ENCODE measurements around the gene SLC8A2.

SLC8A2 gene, protein sequence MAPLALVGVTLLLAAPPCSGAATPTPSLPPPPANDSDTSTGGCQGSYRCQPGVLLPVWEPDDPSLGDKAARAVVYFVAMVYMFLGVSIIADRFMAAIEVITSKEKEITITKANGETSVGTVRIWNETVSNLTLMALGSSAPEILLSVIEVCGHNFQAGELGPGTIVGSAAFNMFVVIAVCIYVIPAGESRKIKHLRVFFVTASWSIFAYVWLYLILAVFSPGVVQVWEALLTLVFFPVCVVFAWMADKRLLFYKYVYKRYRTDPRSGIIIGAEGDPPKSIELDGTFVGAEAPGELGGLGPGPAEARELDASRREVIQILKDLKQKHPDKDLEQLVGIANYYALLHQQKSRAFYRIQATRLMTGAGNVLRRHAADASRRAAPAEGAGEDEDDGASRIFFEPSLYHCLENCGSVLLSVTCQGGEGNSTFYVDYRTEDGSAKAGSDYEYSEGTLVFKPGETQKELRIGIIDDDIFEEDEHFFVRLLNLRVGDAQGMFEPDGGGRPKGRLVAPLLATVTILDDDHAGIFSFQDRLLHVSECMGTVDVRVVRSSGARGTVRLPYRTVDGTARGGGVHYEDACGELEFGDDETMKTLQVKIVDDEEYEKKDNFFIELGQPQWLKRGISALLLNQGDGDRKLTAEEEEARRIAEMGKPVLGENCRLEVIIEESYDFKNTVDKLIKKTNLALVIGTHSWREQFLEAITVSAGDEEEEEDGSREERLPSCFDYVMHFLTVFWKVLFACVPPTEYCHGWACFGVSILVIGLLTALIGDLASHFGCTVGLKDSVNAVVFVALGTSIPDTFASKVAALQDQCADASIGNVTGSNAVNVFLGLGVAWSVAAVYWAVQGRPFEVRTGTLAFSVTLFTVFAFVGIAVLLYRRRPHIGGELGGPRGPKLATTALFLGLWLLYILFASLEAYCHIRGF

DNA sequence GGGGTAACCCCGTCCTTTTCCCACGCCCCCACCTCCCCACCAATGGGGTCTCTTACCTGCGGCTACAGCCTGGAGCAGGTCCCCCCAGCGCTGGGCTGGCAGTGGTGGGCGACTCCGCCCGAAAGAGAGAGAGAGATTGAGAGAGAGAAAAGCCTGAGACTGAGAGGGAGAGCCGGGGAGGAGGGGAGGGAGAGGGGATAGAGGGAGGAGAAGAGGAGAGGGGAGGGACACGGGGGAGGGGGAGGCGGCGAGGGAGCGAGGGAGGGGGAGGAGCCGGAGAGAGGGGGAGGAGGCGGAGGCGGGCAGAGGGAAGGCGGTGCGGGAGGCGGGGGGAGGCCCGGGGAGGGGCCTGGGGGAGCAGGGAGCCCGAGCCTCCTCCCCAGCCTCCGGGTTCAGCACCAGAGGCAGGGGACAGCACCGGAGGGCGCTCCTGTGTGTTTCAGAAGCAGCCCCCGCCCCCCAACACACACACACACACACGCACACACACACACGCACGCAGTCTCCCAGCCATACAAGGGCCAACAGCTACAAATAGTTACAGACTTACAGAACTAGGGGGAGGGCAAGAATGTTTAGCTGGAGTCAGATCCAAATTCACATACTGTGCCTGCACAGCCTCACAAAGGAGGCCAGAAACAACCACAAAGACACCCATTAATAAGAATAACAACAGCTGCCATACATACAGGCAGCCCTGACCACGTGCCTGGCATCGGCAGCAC lies at the start of gene SLC8A2:
Gene SLC8A2 (minus strand): TSS at position 161 of the 725 bp plus-strand sequence. CDS start 5,490 bp downstream, outside the sequence.
- DNase-seq: peak; percentile 78

DNA sequence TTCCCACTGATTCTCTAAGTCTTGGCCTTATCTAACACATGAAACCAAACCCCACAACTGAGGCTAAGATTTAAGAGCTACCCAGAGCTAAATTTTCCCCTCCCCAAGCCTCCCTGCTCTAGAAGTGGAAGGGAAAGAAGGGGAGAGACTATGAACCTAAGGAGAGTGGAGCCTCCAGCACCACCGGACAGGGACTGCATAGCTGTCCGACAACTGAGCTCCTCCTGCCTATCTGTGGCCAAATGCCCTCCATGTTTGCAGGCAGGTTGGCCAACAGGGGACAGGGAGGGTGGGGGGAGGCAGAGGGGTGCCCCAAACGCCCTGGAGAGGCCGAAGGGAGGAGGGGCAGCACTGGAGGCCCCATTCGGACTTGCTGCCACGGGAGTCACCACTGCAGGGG lies 49.1 kb upstream of the SLC8A2 start:
- DNase-seq: no peak

DNA sequence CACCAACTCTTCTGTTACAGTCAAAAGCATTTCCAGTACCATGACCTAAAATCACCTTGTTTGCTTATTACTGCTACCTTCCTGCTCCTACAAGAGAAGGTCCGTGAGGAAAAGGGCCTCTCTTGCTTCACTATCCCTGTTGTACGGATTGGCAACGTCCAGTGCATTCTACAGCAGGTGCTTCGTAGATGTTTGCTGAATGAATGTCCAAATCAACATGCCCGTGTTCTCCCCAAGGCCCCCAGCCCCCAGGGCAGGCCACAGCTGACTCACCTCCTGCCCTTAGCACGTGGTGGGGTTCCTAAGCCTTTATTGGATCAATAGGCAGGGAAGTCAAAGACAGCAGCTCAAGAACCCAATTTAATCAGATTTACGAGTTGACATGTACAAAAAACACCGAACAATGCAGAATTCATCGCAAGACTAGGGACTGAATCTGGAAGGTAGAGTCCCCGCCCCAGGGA lies 48.7 kb upstream of the SLC8A2 start:
- DNase-seq: no peak

DNA sequence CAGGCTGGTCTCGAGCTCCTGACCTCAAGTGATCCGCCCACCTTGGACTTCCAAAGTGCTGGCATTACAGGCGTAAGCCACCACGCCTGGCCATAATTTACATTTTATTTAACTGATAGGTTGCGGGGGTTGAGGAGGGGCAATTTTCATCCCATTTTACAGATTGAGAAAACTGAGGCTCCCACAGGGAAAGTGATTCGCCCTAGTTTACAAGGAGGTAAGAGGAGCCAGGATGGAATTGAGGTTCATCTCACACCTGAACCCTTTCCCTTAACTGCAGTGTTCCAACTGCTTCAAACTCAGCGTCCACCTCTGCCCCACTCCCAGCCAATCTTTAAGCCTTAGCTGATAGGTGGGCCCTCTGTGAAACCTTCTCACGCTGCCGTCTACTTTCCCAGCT lies 47.2 kb upstream of the SLC8A2 start:
- no peak for DNase-seq

DNA sequence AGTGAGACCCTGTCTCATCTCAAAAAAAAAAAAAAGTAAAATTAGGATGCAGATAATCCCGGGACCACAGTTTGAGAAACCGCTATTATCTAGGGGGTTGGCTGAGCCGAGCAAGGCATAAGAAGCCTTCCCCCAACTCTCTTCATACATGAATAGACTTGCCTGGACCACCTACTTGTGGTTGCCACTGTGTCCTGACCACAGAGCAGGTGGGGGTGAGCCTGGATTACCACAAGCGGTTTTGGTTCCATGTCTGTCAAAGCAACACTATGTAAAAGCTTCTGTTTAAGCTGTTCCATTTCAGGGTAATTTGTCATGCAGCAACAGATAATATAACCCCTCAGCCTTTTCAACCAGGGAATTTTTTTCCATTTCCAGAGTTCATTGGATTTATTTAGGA lies 46.4 kb upstream of the SLC8A2 start:
- no peak for DNase-seq

DNA sequence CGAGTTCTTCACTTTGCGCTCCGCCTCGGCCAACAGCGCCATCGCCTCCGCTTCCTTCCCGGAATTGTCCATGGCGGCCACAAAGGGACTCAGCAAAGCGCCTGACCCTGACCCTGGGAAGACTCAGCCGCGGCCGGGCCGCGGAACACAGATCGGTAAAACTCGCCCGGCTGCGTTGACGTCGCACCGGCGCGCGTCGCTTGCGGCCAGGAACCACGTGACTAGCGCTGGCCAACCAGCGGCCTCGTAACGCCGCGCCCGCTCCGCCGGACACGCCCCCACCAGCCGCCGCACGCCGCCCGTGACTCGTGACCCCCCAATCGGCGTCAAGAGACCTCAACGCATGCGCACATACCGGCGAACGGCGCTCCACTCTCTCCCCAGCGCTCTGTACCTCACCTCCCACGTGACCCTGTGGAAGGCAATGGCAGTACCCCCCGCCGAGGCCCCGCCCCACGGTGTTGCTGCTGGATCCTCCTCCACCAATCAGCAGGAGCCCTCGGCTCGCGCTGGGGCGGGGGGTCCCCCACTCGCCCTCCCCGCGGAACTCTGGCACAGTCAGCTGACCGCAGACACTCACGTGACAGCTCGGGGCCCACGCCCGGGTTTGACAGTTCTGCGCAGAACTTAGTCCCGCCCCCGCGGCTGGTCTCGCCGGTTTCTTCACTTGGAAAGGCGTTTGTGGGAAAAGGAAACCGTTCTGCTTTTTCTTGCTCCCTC lies 43.3 kb upstream of the SLC8A2 start, which contains the start of gene NAPA:
Gene NAPA (minus strand): TSS at position 195 of the 720 bp plus-strand sequence. CDS start 123 bp downstream, at position 72.
- peak; percentile 100 for DNase-seq

DNA sequence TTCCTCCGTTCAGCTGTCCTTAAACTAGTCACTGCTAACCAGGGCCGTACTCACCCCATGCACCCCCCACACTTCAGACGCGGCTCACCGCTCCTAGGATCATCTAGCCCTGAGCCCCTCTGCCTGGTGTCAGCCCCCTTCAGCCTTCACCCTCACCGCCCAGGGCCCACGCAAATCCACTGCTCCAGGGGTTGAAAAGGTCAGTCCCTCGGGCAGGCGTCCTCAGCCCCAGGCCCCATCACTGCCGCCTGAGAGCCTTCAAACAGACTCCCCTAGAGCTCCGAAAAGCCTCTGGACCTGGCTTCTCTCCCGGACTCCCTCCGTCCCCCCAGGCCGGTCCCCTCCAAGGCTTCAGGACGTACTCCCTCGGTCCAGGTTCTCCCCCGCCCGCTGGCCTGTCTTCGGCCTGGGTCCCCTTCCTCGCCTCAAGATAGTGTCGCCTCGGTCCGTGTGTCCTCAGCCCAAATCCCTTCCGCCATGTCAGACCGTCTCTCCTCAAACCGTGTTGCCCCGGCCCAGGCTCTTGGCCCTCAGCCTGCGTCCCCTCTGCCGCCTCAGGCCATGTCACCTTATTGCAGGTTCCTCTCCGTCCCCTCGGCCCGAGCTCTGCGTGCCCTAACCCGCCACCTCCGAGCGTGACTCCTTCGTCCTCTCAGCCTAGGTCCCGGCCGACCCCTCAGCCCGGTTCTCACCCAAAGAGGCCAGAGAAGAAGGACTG lies 42.6 kb upstream of the SLC8A2 start:
- DNase-seq: no peak

DNA sequence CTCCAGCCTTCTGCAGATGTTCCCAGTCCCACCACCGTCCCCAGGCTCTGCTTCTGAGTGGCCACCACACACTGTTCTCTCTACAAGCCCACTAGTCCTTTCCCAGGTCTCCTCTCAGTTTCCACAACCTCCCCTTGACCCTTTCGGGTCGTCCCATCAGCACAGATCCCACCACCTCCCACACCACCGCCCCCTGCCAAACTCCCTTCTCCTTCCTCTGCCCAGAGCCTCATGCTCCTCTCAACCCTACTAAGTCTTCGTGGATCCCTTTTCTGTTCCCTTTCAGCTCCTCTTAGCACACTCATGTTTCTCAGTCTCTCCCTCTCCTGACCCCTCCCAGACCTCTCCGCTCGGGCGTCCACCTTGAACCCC lies 41.2 kb upstream of the SLC8A2 start:
- DNase-seq: no peak

DNA sequence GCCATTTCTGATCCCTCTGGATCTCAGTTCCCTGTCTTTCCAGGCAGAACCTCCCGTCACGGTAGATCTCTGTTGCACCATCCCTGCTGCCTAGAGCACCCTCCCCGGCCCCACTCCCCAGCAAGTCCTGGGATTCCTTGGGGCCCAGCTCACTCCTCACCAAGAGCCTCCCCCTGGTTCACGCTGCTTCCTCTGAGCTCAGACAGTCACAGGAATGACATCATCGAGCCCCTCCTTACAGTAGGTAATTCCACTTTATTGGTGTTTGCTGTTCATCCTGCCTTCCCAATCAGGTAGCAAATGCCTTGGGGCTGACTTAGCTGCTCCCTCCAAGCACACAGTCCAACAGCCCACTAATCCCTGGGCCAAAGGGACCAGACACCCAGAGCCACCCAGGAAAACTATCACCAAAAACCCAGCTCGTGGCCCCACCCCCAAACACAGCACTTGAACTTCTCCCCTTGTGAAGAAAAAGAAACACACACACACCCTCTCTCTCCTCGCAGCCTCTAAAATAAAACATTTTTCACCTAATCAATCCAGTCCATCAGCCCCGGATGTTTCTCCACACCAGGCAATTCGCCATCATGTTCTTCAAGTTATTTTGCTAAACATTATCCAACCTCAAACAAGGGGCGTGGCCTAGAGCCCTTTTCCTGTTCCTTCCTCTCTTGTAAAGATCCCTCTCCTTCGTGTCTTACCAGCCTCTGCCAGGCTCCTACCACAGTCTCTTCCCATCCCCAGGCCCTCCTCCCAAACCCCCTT lies 40.7 kb upstream of the SLC8A2 start:
- DNase-seq: no peak

DNA sequence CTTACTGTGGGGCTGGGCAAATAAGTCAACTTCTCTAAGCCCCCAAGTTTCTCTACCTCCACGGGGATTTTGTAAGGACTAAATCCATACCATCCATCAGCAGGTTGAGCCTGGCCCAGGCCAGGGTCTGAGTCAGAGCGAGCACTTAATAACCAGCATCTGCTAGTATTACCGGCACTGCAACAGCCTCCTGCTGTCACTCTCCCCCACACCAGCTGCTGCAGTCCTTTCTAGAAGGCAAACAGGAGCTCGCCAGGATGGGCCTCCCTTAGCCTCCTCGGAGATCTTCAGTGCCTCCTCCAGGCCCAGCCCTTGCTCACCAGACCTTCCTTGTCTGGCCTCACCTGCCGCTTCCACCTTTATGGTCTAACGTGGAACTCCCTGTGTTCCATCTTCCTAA lies 40.0 kb upstream of the SLC8A2 start:
- DNase-seq: peak; percentile 75

DNA sequence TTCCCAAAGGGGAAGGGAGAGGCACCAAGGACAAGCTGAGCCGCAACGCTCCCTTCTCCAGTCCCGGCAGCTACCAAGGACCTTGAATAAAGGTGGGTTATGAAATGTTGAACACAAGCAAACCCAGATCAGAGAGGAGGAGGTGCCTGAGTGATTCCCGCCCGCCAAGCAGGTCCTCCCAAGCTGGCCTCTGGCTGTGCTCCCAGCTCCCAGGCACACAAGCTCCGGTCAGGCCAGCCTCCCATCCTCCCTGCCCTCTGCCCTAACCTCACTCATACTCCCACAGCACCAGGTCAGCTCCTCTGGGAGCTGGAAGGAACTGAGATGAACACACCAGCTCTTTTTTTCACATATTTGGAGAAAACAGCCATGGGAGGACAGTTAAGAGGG lies 39.4 kb upstream of the SLC8A2 start:
- DNase-seq: no peak

DNA sequence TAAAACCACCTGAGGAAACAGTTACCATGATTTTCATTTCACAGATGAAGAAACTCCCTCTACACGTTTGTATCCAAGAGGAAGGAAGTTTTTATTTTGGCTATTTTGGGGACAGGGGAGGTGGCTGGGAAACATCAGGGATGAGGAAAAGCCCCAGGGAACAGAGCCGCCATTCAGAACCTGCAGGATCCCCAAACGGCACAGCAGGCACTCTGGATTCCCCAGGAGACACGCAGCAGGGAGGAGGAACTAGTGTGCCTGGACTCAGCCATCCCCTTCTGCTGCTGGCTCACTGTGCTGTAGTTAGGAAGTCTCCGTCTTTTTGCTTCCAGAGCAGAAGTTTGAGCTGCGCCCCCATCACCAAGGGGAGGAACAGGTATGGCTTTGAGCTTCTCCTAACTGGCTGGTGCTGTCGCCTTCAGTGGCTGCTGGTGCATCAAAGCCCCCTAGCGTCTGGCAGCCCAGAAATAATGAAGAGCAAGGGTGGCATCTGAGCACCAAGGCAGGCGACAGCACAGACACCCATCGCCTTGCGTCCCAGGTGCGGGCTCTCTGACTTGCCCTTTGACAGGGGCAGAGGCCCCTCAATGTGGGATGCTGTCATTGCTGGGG lies 38.9 kb upstream of the SLC8A2 start:
- peak; percentile 23 for DNase-seq

DNA sequence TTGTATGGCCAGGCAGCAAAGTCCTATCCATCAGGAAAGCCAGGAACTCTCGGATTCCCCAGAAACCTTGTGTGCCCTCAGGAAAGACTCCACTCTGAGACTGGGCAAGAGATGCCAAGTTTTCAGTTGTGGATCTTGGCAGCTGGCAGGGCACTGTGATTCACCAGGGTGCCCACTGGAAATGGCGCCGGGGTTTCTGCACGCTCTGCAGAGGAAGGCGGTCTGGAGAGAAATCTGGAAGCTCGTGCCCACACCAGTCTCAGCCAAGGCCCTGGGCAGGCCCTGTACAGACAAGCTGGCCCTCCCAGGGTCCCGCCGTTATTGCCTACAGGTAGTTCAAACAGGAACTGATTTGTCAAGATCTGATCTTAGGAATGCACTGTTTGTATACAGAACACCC lies 38.3 kb upstream of the SLC8A2 start:
- no peak for DNase-seq

DNA sequence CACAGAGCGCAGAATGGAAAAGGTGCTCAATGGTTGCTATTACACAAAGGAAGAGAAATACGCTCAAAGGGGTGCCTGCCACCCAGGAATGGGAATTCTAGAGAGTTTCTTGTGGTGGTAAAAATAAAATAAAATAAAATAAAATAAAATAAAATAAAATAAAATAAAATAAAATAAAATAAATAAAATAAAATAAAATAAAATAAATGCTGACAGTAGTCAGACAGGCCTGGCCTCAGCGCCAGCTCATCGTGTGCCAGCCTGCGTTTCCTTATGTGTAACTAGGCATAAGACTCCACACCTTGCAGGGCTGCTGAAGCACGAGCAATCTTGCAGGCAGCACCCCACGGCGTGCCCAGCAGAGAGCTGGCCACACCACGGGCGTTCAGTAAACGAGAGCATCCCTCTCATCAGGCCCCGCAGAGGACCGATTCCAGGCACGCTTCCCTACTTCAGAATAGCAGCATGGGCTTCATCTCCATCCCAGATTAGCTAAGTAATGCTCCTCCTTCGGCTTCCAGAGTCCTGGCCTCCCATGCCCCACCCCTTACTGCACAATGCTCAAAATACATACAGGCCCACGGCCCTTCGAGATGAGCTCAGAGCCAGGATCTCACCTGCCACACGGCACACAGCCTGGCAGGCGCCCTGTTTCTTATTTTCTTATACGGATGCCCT lies 37.6 kb upstream of the SLC8A2 start:
- DNase-seq: no peak

DNA sequence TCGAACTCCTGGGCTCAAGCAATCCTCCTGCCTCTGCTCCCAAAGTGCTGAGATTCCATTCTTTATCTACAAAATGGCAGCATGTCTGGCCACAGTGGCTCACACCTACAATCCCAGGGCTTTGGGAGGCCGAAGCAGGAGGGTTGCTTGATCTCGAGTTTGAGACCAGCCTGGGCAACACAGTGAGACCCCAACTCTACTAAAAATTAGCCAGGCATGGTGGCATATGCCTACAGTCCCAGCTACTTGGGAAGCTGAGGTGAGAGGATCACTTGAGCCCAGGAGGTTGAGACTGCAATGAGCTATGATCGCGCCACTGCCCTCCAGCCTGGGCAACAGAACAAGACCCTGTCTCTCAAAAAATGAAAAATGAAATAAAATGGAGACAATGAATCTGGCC lies 37.0 kb upstream of the SLC8A2 start:
- DNase-seq: no peak

DNA sequence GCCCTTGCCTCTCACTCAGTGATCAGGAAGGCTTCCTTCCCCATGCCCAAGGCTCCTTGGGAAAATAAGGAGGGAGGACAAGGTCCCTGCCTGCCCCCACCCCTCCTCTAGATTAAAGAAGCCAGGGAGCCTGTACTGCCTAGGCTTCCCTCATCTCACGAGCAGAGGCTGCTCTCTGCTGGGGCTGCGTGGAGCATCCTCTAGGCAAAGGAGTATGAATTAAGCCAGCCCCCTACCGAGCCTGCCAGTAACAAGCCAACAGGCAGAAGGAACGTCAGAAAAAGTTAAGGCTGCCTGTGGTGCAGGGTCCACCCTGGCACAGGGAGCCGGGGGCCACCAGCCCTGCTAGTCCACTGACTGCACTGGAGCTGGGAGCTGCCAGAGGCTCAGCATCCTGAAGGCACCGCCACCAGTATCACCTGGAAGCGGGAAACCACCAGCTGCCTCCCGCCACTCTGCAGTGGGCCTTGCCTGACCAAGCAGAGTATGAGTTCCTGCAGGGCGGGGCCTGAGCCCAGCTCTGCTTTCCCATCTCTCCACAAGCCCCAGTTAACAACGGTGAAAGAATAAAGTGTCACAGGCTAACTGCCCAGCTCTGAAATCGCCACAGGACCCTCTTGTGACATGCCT lies 36.3 kb upstream of the SLC8A2 start:
- DNase-seq: peak; percentile 54

DNA sequence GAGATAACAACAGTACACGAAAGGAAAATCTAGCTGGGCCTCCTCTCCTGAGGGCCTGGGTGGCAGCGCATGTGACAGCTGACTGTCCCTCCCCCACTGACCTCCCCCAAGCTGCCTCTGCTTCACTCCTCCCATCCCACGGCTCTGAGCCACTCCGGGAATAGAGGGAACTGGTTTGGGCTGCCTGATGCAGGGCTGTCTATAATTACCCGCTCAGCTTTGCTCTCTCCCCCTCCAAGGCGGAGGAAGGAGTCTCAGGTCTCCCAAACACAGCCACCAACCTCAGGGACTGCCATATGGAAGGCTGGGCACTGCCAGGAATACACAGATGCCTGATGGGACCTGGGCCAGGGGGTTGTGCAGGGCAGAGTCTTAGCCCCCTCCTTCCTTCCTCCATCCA lies 35.3 kb upstream of the SLC8A2 start:
- DNase-seq: peak; percentile 86

DNA sequence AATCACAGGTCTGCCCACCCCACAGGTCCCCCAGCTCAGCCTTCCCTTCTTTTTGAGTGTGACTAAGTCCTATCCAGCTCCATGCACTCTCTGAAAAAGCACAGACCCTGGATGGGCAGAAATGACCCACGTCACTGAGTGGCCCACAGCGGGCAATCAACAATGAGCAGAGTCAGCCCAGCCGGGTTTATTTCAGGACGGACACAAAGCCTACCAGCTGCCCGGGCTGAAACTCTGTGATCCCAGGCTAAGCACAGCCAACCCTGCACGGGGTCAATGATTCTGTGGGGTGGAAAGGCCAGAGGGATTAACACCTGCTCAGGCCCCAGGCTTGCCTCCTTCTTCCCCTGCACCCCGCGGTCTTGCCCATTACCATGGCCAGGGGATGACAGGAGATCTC lies 34.8 kb upstream of the SLC8A2 start:
- no peak for DNase-seq

DNA sequence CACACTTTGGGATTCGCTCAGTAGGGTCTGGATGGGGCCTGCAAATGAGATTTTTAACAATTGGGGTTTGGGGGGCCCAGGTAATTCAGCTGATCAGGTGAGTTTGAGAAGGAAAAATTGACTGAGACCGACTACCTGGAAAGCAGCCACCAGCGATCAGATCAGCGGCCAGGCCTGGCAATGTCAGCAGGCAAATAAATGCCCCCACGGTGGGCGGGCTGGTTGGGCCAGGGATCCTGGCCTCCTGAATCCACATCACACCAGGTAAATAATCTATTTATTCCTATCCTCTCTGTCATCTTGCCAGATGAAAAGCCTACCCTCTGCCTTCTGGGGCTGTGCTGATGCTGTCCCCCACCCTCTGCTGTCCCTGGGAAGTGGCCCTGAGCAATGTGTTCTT lies 33.8 kb upstream of the SLC8A2 start:
- no peak for DNase-seq

DNA sequence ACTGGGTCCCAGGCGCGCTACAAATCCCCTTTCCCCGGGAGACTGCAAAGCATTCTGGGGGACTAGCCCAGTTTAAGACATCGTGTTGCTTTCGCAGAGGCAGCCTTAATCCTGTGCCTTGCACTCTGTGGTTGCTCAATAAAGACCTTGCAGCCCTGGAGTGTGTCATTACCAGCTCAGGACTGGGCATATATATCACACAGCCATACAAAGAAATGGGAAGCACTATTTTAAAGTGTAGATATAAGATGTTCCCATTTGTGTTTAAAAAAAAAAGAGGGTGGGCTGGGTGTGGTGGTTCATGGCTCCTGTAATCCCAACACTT lies 32.1 kb upstream of the SLC8A2 start:
- no peak for DNase-seq

Measured in NCI-H2171 (cell line).